ENCODE data around the gene GNG2. TPM values are rescaled to one million over a fixed set of nuclear protein-coding genes. Genes with fewer than 3 reads are reported as not detected.

GNG2 gene
- total RNA-seq, 1 donor from 2014 or later = 68.7 TPM

DNA sequence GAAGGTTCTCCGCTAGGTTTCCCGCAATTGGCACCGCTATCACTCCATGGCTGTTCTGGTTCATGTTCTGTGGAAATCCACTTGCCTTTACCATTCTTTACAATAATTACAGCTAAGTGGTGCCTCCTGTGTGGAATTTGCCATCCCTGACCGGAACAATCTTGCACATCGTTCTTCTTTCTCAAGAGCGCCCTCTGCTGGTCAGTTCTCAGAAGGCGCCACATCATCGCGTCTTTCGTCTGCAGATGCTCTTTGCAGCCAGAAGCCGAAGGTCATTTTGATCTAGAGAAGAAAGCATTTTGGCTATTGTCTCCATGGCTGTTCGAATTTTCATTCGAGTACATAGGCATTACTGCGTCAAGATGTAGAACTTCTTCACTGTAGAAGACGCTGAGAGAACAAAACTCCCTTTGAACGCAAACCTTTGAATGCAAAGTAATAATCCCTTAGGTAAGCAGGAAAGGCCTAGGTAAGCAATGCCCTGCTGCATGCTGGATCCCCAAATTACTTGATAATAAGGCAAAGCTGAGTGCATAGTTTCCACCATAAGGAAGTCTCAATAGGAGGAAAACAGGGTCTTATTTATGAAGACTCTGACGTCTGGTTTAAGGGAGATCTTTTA lies 118.8 kb downstream of the GNG2 start:
- ChIA-PET CTCF (interaction anchor here (0.7 to 4.7 kb wide), 17 partner anchors 10 to 822 kb away, joined by 3 to 42 read pairs (median 5); partner anchors contain the start of genes GNG2, NID2 and RTRAF), POLR2A (no interaction called here)
- peaks cover 4% of the 10 kb centered on the region for H3K9me3 Mint-ChIP-seq
- no peaks in the 10 kb centered on the region for H3K27me3 Mint-ChIP-seq
- DNase-seq = peak; percentile 68
- H3K4me3 Mint-ChIP-seq = no peak overlapping the region
- intact Hi-C loops (cut with micrococcal nuclease) = loop anchor here (1.0 to 5.0 kb wide), 7 partner anchors 37 to 696 kb away; partner anchors contain the start of gene GNG2
- TF ChIP-seq, protein P1, sequence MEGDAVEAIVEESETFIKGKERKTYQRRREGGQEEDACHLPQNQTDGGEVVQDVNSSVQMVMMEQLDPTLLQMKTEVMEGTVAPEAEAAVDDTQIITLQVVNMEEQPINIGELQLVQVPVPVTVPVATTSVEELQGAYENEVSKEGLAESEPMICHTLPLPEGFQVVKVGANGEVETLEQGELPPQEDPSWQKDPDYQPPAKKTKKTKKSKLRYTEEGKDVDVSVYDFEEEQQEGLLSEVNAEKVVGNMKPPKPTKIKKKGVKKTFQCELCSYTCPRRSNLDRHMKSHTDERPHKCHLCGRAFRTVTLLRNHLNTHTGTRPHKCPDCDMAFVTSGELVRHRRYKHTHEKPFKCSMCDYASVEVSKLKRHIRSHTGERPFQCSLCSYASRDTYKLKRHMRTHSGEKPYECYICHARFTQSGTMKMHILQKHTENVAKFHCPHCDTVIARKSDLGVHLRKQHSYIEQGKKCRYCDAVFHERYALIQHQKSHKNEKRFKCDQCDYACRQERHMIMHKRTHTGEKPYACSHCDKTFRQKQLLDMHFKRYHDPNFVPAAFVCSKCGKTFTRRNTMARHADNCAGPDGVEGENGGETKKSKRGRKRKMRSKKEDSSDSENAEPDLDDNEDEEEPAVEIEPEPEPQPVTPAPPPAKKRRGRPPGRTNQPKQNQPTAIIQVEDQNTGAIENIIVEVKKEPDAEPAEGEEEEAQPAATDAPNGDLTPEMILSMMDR (IDR thresholded peaks at IDR 0.05) = peak; percentile 37
- H3K27ac Mint-ChIP-seq = no peak overlapping the region
- H3K4me1 Mint-ChIP-seq = peaks cover 6% of the 10 kb centered on the region
- ATAC-seq (ENCODE audit: low read depth) = peak; percentile 75
- H3K36me3 Mint-ChIP-seq (ENCODE audit: low read depth) = no peaks in the 10 kb centered on the region

DNA sequence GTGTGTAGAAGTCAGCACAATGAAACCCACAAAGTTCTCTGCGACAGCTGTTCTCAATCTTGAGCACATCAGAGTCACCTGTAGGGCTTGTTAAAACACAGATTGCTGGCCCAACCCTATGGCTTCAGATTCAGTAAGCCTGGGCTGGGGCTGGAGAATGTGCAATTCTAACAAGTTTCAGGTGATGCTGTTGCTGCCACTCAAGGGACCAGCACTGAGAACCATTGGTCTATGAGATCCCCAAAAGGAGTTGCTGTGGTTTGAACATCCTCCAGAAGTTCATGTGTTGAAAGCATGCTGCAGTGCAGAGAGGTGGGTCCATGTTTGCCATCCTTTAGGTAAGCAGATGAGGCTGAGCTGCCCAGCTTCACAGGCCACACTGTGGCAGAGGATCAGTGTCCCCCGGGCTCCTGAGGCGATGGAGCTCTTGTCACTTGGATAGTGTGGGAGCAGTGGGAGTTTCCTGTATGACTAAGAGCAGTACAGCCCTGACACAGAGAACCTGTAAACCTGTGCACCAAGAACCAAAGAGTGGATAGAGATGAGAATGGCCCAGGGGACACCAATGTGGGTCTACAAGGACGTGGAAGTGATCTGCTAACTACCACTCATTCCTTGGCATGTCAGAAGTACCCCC lies 120.9 kb downstream of the GNG2 start:
- H3K4me3 Mint-ChIP-seq = no peak overlapping the region
- H3K9me3 Mint-ChIP-seq = peaks cover 4% of the 10 kb centered on the region
- ATAC-seq (ENCODE audit: low read depth) = no peak

DNA sequence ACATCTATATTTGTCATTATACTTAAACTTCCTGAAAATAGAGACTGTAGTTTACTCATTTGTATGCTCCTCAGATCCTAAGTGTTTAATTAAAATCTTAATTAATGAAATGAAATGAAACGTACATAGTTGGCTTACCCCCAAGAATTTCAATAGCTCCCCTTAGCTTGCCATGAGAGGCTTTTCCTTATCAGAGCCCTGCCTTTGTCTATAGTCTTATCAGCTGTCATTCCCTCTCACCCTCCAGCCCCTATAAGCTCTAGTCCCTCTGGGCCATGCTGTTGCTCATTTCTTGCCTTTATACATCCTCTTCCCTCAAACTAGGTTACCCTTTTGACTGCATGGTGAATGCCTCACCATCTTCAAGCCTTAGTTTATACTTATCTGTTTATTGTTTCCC lies 127.8 kb downstream of the GNG2 start:
- H3K9me3 Mint-ChIP-seq = peaks cover 4% of the 10 kb centered on the region
- DNase-seq = no peak
- POLR2A ChIA-PET = no interaction called here
- peak overlapping the region; percentile 98 for H3K4me3 Mint-ChIP-seq
- peaks cover 28% of the 10 kb centered on the region for H3K4me1 Mint-ChIP-seq
- intact Hi-C loops (cut with micrococcal nuclease) = no loop called here
- CTCF ChIA-PET = interaction anchor here (3.3 kb wide), 1 partner anchor 9 kb away, joined by 10 read pairs; no protein-coding TSS in a partner anchor
- ATAC-seq (ENCODE audit: low read depth) = no peak
- H3K36me3 Mint-ChIP-seq (ENCODE audit: low read depth) = peaks cover 20% of the 10 kb centered on the region
- TF ChIP-seq, protein P1 (IDR thresholded peaks at IDR 0.05) = no peak
- peak overlapping the region; percentile 93 for H3K27ac Mint-ChIP-seq
- H3K27me3 Mint-ChIP-seq = no peaks in the 10 kb centered on the region

More for the DNA sequence above, 120.9 kb downstream of the GNG2 start:
- H3K27me3 Mint-ChIP-seq = no peaks in the 10 kb centered on the region
- H3K36me3 Mint-ChIP-seq (ENCODE audit: low read depth) = no peaks in the 10 kb centered on the region
- intact Hi-C loops (cut with micrococcal nuclease) = no loop called here
- TF ChIP-seq, protein P1 (IDR thresholded peaks at IDR 0.05) = no peak
- ChIA-PET POLR2A (no interaction called here), CTCF (interaction anchor here (1.2 to 4.7 kb wide), 5 partner anchors 15 to 698 kb away, joined by 4 to 42 read pairs (median 11); no protein-coding TSS in a partner anchor)
- no peak overlapping the region for H3K27ac Mint-ChIP-seq
- H3K4me1 Mint-ChIP-seq = peaks cover 6% of the 10 kb centered on the region
- DNase-seq = no peak

DNA sequence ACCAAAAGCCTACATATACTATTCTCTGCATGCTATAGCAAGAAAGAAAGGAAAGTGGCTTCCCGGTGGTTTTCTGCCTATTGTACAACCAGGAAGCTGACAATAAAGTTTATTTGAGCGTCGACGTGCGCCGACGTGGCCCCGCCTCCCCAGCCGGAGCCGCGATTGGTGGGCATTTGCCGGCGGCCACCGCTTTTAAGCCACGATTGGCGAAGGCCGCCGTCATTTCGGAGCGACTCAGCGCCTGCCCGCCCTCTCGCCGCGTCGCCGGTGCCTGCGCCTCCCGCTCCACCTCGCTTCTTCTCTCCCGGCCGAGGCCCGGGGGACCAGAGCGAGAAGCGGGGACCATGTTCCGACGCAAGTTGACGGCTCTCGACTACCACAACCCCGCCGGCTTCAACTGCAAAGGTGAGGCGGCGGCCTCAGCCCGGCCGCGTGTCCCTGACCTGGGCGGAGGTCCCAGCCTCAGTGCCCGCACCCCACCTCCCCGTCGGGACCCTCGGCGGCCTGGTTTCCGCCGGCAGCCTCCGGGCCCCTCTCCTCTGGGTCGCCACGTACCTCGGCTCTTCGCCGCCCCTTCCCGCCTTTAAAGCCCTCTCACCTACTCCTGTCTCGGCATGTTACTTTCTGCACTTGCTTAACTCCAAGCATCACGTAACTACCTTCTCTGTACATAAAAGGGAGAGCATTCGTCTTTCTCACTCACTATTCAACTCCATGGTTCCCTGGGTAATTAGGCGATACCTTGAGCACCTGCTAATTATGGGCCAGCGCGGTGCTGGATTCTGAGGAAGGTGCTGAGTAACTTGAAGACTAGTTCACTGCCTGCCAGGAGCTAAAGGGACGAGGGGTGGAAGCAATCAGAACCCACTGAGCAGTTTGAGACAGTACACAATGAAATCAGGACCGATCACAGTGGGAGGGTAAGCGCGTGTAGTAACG lies 129.2 kb downstream of the GNG2 start, which contains the start of gene RTRAF:
Gene RTRAF, plus strand, starts transcription at position 254 of the 942 bp plus-strand sequence. Its CDS starts 94 bp downstream, at position 348.
- Mint-ChIP-seq H3K4me1 (peaks cover 37% of the 10 kb centered on the region), H3K4me3 (peak within 1 kb of the TSS; percentile 98), H3K36me3 (ENCODE audit: low read depth) (peaks cover 32% of the 10 kb centered on the region), H3K27me3 (no peaks in the 10 kb centered on the region), H3K9me3 (no peaks in the 10 kb centered on the region), H3K27ac (peak within 1 kb of the TSS; percentile 93)
- ChIA-PET CTCF (interaction anchor here (3.3 kb wide), 1 partner anchor 10 kb away, joined by 10 read pairs; no protein-coding TSS in a partner anchor), POLR2A (interaction anchor here (0.8 to 1.0 kb wide), 3 partner anchors 129 to 145 kb away, joined by 3 to 4 read pairs (median 3); partner anchors contain the start of gene GNG2)
- peak; percentile 97 for ATAC-seq (ENCODE audit: low read depth)
- TF ChIP-seq, protein P1 (IDR thresholded peaks at IDR 0.05) = no peak
- DNase-seq = peak; percentile 86
- intact Hi-C loops (cut with micrococcal nuclease) = loop anchor here (1.0 to 10.0 kb wide), 7 partner anchors 83 to 1164 kb away; partner anchors contain the start of genes DDHD1, FRMD6, GPR137C and TMX1

Measured in activated B cell treated with CpG ODN at 0.5 μM for 24 hours (primary cell).